HG03460 (cell line): Measurements from ENCODE around the gene AFTPH.
A peak's percentile ranks its signal among the peaks of the same experiment; 100 is the strongest.

Source experiments
- ATAC-seq: cut with Tn5 transposase; IDR thresholded peaks from one replicate; pipeline ENCODE4 v1.9.1; 2021; ENCODE audit not compliant: unreplicated experiment

The AFTPH gene

GRCh38 chr2:64523666-64524603 lies at the start of gene AFTPH:
AFTPH (plus strand) TSS chr2:64524328; CDS start chr2:64551475, 27,147 bp downstream.
- ATAC-seq, result peak; percentile 81

- no peak for ATAC-seq
Measured at GRCh38 chr2:64474636-64475035, 49.5 kb upstream of the AFTPH start.

- no peak for ATAC-seq
Measured at GRCh38 chr2:64477037-64477436, 47.1 kb upstream of the AFTPH start.

GRCh38 chr2:64477979-64478378 lies 46.1 kb upstream of the AFTPH start:
- no peak for ATAC-seq

- ATAC-seq, result no peak
Measured at GRCh38 chr2:64478502-64479230, 45.5 kb upstream of the AFTPH start.

- ATAC-seq, result no peak
Measured at GRCh38 chr2:64479259-64480117, 44.6 kb upstream of the AFTPH start.

GRCh38 chr2:64481665-64482064 lies 42.5 kb upstream of the AFTPH start:
- no peak for ATAC-seq

- no peak for ATAC-seq
Measured at GRCh38 chr2:64482243-64482642, 41.9 kb upstream of the AFTPH start.

GRCh38 chr2:64482765-64483504 lies 41.2 kb upstream of the AFTPH start:
- no peak for ATAC-seq

GRCh38 chr2:64485331-64485730 lies 38.8 kb upstream of the AFTPH start:
- ATAC-seq, result no peak

- no peak for ATAC-seq
Measured at GRCh38 chr2:64485961-64486360, 38.2 kb upstream of the AFTPH start.

GRCh38 chr2:64487256-64488049 lies 36.7 kb upstream of the AFTPH start:
- no peak for ATAC-seq

GRCh38 chr2:64488050-64488974 lies 35.8 kb upstream of the AFTPH start:
- ATAC-seq, result no peak

- no peak for ATAC-seq
Measured at GRCh38 chr2:64489081-64489751, 34.9 kb upstream of the AFTPH start.

- no peak for ATAC-seq
Measured at GRCh38 chr2:64491426-64491825, 32.7 kb upstream of the AFTPH start.

- no peak for ATAC-seq
Measured at GRCh38 chr2:64492272-64492671, 31.9 kb upstream of the AFTPH start.

- no peak for ATAC-seq
Measured at GRCh38 chr2:64492821-64493220, 31.3 kb upstream of the AFTPH start.

- ATAC-seq, result no peak
Measured at GRCh38 chr2:64493788-64494187, 30.3 kb upstream of the AFTPH start.
